Measurements from ENCODE around the gene DISC1. TPM values are rescaled to one million over a fixed set of nuclear protein-coding genes. Genes with fewer than 3 reads are reported as not detected.
A peak's percentile ranks its signal among the peaks of the same experiment; 100 is the strongest.
"Not testable (repeated sequence)": the region's sequence is repeated elsewhere in the genome, so short reads cannot be mapped to it uniquely, and the experiment has no call there.

DISC1 gene
- polyA plus RNA-seq, 1 of the 3 experiments (the other 2 are of a cell fraction): 1.7 TPM

GRCh38 chr1:231727171-231727570 lies 100.6 kb downstream of the DISC1 start:
- Histone ChIP-seq H3K4me2 (no peak overlapping the region), H3K9ac (no peak overlapping the region), H2AFZ (ENCODE audit: low read depth) (no peak overlapping the region), H3K79me2 (ENCODE audit: insufficient read depth) (no peaks in the 10 kb centered on the region), H3K9me3 (no peaks in the 10 kb centered on the region), H4K20me1 (ENCODE audit: insufficient read depth) (no peaks in the 10 kb centered on the region), H3K27me3 (ENCODE audit: insufficient read depth) (no peaks in the 10 kb centered on the region), H3K4me1 (ENCODE audit: control insufficient read depth in 1 of 2, insufficient read depth in 2 of 2, low read depth in 1 of 2, low read length in 1 of 2) (peaks cover 0 to 21% of the 10 kb centered on the region in 2 experiments; a peak in 2 of 4 replicates), H3K36me3 (replicated peaks in 1 of 2; ENCODE audit: control insufficient read depth in 1 of 2, insufficient read depth in 2 of 2, low read length in 1 of 2) (no peaks in the 10 kb centered on the region), H3K9me2 (no peaks in the 10 kb centered on the region), H3F3A (replicated peaks; ENCODE audit: insufficient read depth) (no peaks in the 10 kb centered on the region), H3K27ac (ENCODE audit: low read depth in 2 of 2, low read length in 1 of 2) (peak overlapping the region in 1 of 2 experiments; percentile 39; a peak in 2 of 4 replicates), H3K4me3 (ENCODE audit: low read depth in 2 of 2, low read length in 1 of 2) (no peak overlapping the region)
- ChIA-PET CTCF (interaction anchor here (1.3 kb wide), 1 partner anchor 14 kb away, joined by 3 read pairs; no protein-coding TSS in a partner anchor), POLR2A (no interaction called here)
- peak; percentile 54 for DNase-seq
- 65% methylated on average over 2 of the region's 2 CpGs for WGBS (ENCODE audit: low lambda C conversion rate)
- no peak for TF ChIP-seq RAD21 (IDR thresholded peaks at IDR 0.05; ENCODE audit: low read length)
- no peak for TF ChIP-seq REST (IDR thresholded peaks at IDR 0.05; ENCODE audit: low read depth, low read length)
- no peak for TF ChIP-seq POLR2AphosphoS5 (IDR thresholded peaks at IDR 0.05; ENCODE audit: low read depth, low read length)
- no peak for TF ChIP-seq NFIC (IDR thresholded peaks at IDR 0.05; ENCODE audit: borderline replicate concordance)
- TF ChIP-seq FOSL2 (IDR thresholded peaks at IDR 0.05; ENCODE audit: borderline replicate concordance, low read depth): no peak
- TF ChIP-seq RFX5 (IDR thresholded peaks at IDR 0.05; ENCODE audit: low read length): no peak
- TF ChIP-seq MEF2A (IDR thresholded peaks at IDR 0.05; ENCODE audit: borderline replicate concordance, low read depth): no peak
- TF ChIP-seq JUND (IDR thresholded peaks at IDR 0.05): no peak
- TF ChIP-seq GATA2 (CRISPR knock-in tag; IDR thresholded peaks at IDR 0.05): no peak
- TF ChIP-seq ZBTB33 (IDR thresholded peaks at IDR 0.05; ENCODE audit: borderline replicate concordance, low read depth): no peak
- no peak for TF ChIP-seq YY1 (IDR thresholded peaks at IDR 0.05; ENCODE audit: low read depth)
- TF ChIP-seq TCF12 (IDR thresholded peaks at IDR 0.05): peak; percentile 9; the same call in 1 of the 2 replicates
- TF ChIP-seq RCOR1 (IDR thresholded peaks at IDR 0.05; ENCODE audit: low read length): no peak
- TF ChIP-seq GABPA (IDR thresholded peaks at IDR 0.05; ENCODE audit: low read depth): no peak
- no peak for TF ChIP-seq TAF1 (IDR thresholded peaks at IDR 0.05; ENCODE audit: borderline replicate concordance, low read depth, low read length)
- TF ChIP-seq MAX (IDR thresholded peaks at IDR 0.05; ENCODE audit: low read depth): no peak
- TF ChIP-seq FOXM1 (IDR thresholded peaks at IDR 0.05; ENCODE audit: low read depth): no peak
- TF ChIP-seq MXI1 (IDR thresholded peaks at IDR 0.05; ENCODE audit: low read depth, low read length): no peak
- TF ChIP-seq CTCF (IDR thresholded peaks at IDR 0.05): no peak
- TF ChIP-seq CHD2 (IDR thresholded peaks at IDR 0.05; ENCODE audit: low read length, partially characterized antibody): peak; percentile 38
- no peak for TF ChIP-seq TEAD4 (IDR thresholded peaks at IDR 0.05; ENCODE audit: borderline replicate concordance, insufficient read depth)
- peak in 1 of 2 experiments; percentile 31; a peak in 1 of 4 replicates for TF ChIP-seq EP300 (IDR thresholded peaks at IDR 0.05; ENCODE audit: borderline replicate concordance in 1 of 2, low read depth in 1 of 2, low read length in 1 of 2)

GRCh38 chr1:231728987-231729386 lies 102.4 kb downstream of the DISC1 start:
- not testable (repeated sequence) for H3K4me3 ChIP-seq (ENCODE audit: low read depth in 2 of 2, low read length in 1 of 2); H3K4me2 ChIP-seq
- peaks cover 0 to 21% of the 10 kb centered on the region in 2 experiments; a peak in 2 of 4 replicates for H3K4me1 ChIP-seq (ENCODE audit: control insufficient read depth in 1 of 2, insufficient read depth in 2 of 2, low read depth in 1 of 2, low read length in 1 of 2)

More at GRCh38 chr1:231728987-231729386, 102.4 kb downstream of the DISC1 start:
- H2AFZ ChIP-seq (ENCODE audit: low read depth); H3K79me2 ChIP-seq (ENCODE audit: insufficient read depth); POLR2A ChIA-PET; DNase-seq; H3K27me3 ChIP-seq (ENCODE audit: insufficient read depth); H4K20me1 ChIP-seq (ENCODE audit: insufficient read depth); H3K36me3 ChIP-seq (replicated peaks in 1 of 2; ENCODE audit: control insufficient read depth in 1 of 2, insufficient read depth in 2 of 2, low read length in 1 of 2); CTCF ChIA-PET; H3K27ac ChIP-seq (ENCODE audit: low read depth in 2 of 2, low read length in 1 of 2); H3F3A ChIP-seq (replicated peaks; ENCODE audit: insufficient read depth); H3K9me3 ChIP-seq; H3K9ac ChIP-seq; H3K9me2 ChIP-seq: not testable (repeated sequence)
- 86% methylated on average over 4 of the region's 4 CpGs for WGBS (ENCODE audit: low lambda C conversion rate)

All from SK-N-SH (cell line).